GM19463 (cell line): ENCODE data around the gene DHX32.
"Not testable (repeated sequence)": the region's sequence is repeated elsewhere in the genome, so short reads cannot be mapped to it uniquely, and the experiment has no call there.

Experiments used
- ATAC-seq: cut with Tn5 transposase; IDR thresholded peaks from one replicate; pipeline ENCODE4 v1.9.1; 2021; ENCODE audit warnings: mild to moderate bottlenecking, moderate library complexity; ENCODE audit not compliant: unreplicated experiment

Gene DHX32

DNA sequence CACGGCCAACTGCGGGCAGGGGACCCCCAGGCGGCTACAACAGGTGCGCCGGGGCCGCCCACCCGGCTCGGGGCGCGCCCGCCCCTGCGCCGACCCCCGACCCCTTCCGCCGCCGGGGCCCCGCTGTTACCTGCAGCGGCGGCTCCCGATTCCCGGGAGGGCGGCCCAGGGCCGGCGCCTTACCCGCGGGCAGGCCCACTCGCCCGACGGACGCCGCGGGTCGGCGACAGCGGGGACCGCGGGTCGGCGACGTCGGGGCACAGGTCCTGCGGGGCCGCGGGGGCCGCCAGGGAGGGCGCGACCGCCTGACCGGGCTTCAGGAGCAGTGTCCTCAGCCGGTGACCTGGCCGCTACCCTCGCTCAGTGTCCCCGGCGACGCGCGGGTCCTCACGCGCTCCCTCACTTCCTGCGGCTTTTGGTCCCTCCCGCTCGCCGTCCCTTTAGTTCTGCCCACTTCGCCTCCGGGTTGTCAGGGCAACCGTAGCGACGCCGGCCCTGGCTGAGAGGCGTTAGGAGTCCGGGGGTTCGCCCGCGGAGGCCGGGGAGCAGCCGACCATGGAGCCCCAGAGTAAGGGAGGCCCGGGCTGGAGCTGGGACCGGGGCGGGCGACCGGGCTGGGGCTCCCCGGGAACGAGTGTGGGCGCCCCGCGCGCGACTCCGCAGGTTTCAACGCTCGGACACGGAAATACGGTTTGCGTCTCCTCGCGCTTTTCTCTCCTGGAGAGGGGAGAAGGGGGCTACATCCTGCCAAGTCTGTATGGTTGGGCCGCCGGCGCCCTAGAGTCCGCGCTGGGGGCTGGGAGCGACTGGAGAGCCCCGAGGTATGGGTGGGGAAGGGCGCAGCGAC is 15.2 kb upstream of the DHX32 start, which contains the start of gene FANK1:
Gene FANK1, plus strand, starts transcription at position 477 of the 847 bp plus-strand sequence. Its CDS starts 79 bp downstream, at position 556.
- ATAC-seq: peak; percentile 86

GRCh38 chr10:125895130-125896087 is 14.3 kb upstream of the DHX32 start:
- ATAC-seq: peak; percentile 47

DNA sequence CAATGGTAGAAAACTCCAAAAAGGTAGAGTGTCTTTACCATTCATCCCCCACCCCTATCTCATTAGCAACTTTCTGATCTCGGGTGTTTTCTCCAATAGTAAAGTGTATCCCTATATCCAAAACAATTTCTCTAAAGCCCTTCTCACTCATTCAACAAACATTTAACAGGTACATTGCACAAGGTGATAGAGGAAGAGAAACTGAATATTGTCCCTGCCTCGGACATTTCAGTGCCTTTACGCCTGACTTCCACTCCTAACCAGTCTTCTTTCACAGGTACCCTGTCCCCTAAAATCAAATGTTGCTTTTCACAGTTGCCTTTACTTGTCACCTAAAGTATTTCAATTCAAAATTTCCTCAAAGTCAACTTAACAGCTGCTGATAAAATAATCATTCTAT is 13.1 kb upstream of the DHX32 start:
- ATAC-seq: not testable (repeated sequence)

DNA sequence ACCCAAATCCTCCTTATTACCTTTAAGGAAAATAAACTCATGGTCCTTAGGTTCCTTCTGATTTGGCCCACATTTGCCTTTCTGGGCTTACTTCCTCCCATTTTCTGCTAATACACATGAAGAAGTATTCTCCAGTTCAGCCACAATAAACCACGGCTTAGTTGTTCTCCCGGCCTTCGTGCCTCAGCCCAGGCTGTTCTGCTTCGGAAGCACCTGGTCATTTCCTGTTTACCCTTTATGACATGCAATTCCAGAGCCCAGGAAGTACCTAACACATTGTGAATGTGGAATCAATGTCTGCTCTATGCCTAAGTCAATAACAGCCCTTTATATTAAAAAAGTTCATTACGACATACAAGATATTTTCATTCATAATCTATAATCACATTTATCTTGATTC is 11.3 kb upstream of the DHX32 start:
- not testable (repeated sequence) for ATAC-seq

DNA sequence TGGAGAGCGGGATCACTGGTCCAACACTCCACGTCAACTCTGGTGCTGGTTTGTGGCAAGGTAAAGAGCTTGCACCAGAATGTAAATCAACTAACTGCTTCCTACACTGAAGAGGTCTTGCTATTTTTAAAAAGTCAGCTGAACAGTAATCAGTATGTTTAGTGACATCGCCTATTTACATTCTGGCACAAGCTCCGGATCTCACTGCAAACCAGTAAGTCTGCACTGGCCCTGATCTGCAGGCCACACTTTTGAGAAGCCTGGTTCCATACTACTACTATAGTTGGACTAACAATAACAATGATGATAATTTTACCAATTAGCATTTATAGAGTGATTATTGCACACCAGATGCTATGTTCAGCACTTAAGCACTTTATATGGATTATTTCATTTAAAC is 8.3 kb upstream of the DHX32 start:
- ATAC-seq: not testable (repeated sequence)

DNA sequence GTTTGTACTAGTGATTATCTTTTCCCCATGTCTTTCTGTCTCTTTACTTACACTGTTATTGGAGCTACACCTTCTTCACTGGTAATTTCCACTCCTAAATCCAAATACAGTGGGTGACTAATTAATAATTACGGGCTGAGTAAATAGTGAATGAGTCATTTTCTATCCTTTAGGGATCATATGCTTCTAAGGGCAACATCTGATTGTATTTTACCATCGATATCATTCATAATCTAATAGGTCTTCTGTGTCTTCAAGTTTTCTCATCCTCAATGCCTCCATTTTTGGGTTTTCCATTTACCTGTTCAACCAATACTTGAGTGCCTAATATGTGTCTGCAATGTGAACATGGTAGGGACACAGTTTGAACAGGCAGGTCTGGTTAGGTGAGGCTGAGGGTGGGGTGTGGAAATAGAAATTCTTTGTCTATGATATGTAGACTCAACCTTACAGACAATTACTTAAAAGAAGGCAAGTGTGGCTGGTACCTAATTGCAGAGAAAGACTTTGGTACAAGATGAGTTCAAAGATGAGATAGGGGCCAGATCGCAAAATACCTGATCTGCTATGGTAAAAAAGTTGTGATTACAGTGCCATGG is 5.9 kb upstream of the DHX32 start:
- no peak for ATAC-seq

DNA sequence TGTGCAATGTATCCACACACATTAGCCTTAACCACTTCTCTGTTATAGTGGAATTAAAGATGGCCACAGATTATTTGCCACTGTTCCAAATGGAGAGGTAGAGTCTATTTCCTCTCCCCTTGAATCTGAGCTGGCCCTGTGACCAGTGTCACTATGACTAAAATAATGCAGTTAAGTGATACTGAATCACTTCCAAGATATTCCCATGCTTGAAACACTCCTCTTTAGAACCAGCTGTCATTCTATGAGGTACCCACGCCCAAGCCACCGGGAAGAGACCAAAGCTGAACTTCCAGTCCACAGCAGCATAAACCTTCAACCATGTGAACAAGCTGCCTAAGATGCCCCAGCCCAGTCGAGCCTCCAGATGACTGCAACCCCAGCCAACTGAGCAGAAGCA is 2.1 kb upstream of the DHX32 start:
- no peak for ATAC-seq

- no peak for ATAC-seq
These were observed 1.5 kb upstream of the DHX32 start for GRCh38 chr10:125882596-125882995.

DNA sequence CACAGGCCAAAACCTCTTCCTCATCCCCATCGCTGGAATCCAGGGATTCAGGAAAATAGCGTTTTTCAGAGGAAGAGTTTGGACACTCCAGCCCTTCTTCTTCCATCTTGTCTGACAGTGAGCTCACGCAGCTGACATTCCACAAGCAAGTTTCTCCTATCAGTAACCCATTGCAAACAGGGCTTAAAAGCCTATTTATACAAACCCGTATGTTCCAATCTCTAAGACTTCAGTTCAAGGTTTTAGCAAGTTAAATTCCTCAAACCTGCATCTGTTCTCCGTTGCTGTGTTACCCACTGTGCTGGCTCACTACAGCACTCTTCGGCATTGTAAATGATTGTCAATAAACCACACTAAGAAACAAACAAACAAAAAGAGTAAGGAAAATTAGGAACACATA is 373 bp downstream of the DHX32 start:
- ATAC-seq: no peak

DNA sequence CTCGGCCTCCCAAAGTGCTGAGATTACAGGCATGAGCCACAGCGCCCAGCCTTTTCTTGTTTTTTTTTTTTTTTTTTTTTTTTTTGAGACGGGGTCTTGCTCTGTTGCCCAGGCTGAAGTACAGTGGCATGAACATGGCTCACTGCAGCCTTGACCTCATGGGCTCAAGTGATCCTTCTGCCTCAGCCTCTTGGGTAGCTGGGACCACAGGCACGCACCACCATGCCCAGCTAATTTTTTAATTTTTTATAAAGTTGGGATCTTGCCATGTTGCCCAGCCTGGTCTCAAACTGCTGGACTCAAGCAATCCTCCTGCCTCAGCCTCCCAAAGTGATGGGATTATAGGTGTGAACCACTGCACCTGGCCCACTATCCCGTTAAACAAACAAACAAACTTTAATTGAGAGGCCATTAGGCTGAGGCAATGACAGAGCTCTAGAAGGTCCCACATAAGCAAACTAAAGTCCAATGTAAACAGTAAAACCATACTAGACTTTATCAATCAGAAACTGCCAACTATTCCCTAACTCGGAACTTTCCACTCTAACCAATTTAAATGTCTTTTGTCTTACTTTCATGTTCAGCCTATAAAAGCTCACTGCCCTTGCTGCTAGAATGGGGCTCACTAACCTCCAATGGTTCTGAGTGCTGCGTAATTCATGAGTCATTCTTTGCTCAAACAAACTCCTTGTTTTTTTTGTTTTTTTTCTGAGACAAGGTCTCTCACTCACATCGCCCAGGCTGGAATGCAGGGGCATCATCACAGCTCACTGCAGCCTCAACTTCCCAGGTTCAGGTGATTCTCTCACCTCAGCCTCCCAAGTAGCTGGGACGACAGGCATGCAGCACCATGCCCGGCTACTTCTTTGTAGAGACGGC is 1.9 kb downstream of the DHX32 start:
- no peak for ATAC-seq

DNA sequence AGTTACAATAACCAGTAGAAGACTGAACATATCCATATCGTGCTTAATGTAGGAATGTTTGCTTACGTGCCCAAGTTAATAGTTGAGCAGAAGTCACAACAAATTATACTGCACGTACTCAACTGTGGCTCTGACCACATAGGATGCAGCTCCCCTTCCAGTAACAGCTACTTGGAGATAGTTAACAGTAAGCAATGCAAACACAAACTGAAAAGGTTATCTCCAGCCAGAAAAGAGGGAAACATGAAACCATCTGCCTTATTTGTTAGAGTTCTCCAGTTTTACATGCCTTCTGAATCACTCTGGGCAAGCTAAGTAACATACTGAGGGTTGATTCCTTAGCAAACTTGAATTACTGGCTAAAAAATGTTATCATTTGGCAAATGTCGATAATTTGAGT is 9.8 kb downstream of the DHX32 start:
- no peak for ATAC-seq

- peak; percentile 69 for ATAC-seq
These were observed 12.6 kb downstream of the DHX32 start for GRCh38 chr10:125868372-125868975.

DNA sequence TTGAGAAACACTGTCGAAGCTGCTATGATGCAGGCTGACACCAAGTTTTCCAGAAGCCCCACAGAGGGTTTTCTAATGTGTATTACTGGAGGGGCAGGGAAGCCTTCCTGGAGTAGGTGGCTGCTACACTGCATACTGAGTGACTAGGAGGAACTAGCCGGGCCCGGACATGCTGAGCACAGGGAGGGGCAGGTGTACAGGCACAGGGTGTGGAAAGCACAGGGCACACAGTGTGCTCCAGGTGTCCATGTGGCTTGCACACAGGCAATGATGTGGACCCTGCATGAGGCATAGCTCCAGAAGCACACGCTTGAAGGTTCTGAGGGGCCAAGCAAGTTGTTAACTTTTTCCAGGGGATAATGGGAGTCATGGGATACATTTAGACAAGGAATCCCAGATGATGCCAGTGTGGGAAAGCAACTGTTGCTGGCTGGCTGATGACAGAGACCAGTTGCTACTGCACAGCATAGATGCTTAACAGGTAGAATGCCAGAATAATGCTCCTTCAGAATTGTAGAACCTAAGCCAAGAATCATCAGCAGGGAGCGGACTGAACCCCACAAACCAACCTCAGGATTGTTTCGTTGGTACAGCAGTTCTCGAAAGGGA is 14.6 kb downstream of the DHX32 start:
- ATAC-seq: no peak

GRCh38 chr10:125865120-125865519 is 16.0 kb downstream of the DHX32 start:
- no peak for ATAC-seq

DNA sequence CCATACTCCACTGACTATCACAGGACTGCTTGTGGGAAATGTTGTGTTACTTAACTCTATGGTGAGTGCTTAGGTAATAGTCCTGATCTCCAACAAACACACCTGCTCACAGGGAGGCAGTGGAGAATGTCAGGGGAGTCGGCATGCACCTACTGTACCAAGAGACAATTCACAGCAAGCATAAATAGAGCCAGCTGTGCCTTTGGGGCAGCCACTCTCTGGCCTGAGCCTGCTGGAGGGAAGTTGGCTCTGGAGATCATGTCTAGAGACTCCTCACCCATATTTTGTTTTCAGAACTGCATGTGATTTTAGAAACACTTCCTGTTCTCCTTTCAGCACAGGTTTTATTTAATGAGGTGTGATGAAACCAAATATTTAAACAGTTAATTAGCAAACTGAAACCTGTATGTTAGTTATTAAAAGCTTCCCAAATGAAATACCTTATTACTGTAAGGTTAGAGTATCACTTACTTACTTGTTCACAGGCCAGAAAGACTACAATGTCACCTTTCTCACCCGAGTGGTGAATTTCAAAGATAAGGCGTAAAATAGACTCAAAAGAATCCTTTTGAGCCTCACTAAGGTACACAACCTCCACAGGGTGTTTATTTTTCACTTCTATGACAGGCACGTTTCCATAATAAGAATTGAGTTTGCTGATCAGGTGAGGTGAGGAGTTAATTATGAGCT is 21.8 kb downstream of the DHX32 start:
- ATAC-seq: peak; percentile 70

GRCh38 chr10:125857185-125857760 is 23.8 kb downstream of the DHX32 start:
- ATAC-seq: no peak

DNA sequence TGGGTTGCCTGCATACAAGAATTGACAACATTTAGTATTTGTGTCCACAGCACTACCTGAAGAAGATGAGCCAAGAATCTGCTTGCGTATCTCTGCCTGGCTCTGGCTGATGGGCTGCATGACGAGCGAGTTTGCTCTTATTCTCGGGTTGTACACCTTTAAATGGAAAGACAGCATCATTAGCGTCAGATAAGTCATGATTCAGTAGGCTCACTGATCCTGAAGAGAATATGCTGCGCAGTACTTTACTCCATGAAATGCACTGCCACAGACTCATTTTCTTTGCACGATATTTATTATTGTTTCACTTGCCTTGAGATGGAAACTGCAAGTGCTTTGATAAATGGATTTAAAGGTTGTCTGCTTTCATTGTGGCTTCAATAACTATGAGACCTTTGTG is 28.6 kb downstream of the DHX32 start:
- ATAC-seq: no peak
